Urothelium cell line (cell line): Measurements from ENCODE around the gene CABP7.
"Not testable (repeated sequence)": the region's sequence is repeated elsewhere in the genome, so short reads cannot be mapped to it uniquely, and the experiment has no call there.

Source experiments
- DNase-seq: peaks from one replicate; pipeline ENCODE4 v3.0.0; 2011; ENCODE audit warnings: low spot score, mixed read lengths
- FAIRE-seq: peaks from 2 replicates; lab custom pipeline; 2011; peaks lifted over from hg19 to GRCh38; lab: Jason Lieb, UNC

Gene CABP7

GRCh38 chr22:29744902-29745301, 25.1 kb downstream of the CABP7 start:
- peak; percentile 69 for FAIRE-seq
- DNase-seq = no peak

- FAIRE-seq = no peak
- no peak for DNase-seq
Measured at GRCh38 chr22:29747832-29748231, 28.0 kb downstream of the CABP7 start.

GRCh38 chr22:29748248-29748893, 28.6 kb downstream of the CABP7 start:
- no peak for FAIRE-seq
- no peak for DNase-seq

- DNase-seq (no peak), FAIRE-seq (no peak)
Measured at GRCh38 chr22:29750029-29750428, 30.2 kb downstream of the CABP7 start.

GRCh38 chr22:29750559-29751538, 31.0 kb downstream of the CABP7 start:
- DNase-seq (no peak), FAIRE-seq (no peak)

- DNase-seq = no peak
- FAIRE-seq = no peak
Measured at GRCh38 chr22:29751669-29752068, 31.9 kb downstream of the CABP7 start.

- no peak for DNase-seq
- no peak for FAIRE-seq
Measured at GRCh38 chr22:29753808-29754657, 34.2 kb downstream of the CABP7 start.

- not testable (repeated sequence) for FAIRE-seq, DNase-seq
Measured at GRCh38 chr22:29754658-29755395, 35.0 kb downstream of the CABP7 start.

GRCh38 chr22:29755889-29756288, 36.1 kb downstream of the CABP7 start:
- FAIRE-seq (no peak), DNase-seq (no peak)

GRCh38 chr22:29756341-29756740, 36.5 kb downstream of the CABP7 start:
- DNase-seq (no peak), FAIRE-seq (no peak)

GRCh38 chr22:29757096-29757495, 37.3 kb downstream of the CABP7 start:
- no peak for DNase-seq
- FAIRE-seq = no peak

- no peak for FAIRE-seq
- DNase-seq = no peak
Measured at GRCh38 chr22:29758068-29758622, 38.3 kb downstream of the CABP7 start.

GRCh38 chr22:29758959-29759358, 39.2 kb downstream of the CABP7 start:
- FAIRE-seq (no peak), DNase-seq (no peak)

- FAIRE-seq (no peak), DNase-seq (no peak)
Measured at GRCh38 chr22:29762263-29762662, 42.5 kb downstream of the CABP7 start.

GRCh38 chr22:29765905-29766631, 46.3 kb downstream of the CABP7 start:
- no peak for DNase-seq
- FAIRE-seq = no peak

GRCh38 chr22:29766632-29767170, 46.9 kb downstream of the CABP7 start, which contains the start of gene ZMAT5:
Gene ZMAT5 (minus strand): TSS chr22:29767007. CDS start chr22:29748544, 18,463 bp downstream.
- peak; percentile 100 for DNase-seq
- FAIRE-seq = peak; percentile 91

GRCh38 chr22:29767171-29768051, 47.6 kb downstream of the CABP7 start, which contains the start of gene UQCR10:
Gene UQCR10 (plus strand): TSS chr22:29767369. CDS start chr22:29767399, 30 bp downstream.
- peak; percentile 77 for FAIRE-seq
- DNase-seq = peak; percentile 97
